GM18505 (cell line): ENCODE measurements around the gene KRTAP22-1.

Experiments used
- ATAC-seq: cut with Tn5 transposase; IDR thresholded peaks from one replicate; pipeline ENCODE4 v1.9.1; 2021; ENCODE audit not compliant: unreplicated experiment
- POLR2A ChIP-seq: IDR thresholded peaks from 4 replicates; pipeline ENCODE4 v1.6.1; 2011; ENCODE audit warnings: borderline replicate concordance; ENCODE audit not compliant: insufficient read depth, insufficient read length; ENCODE audit errors: extremely low read depth

Gene KRTAP22-1

GRCh38 chr21:30600787-30601186, at the start of gene KRTAP22-1:
Gene KRTAP22-1 (plus strand): TSS chr21:30601087.
- ATAC-seq: no peak
- TF ChIP-seq POLR2A: no peak

- TF ChIP-seq POLR2A: no peak
- no peak for ATAC-seq
Measured at GRCh38 chr21:30552782-30553181, 48.1 kb upstream of the KRTAP22-1 start.

- no peak for ATAC-seq
- no peak for TF ChIP-seq POLR2A
Measured at GRCh38 chr21:30555095-30555494, 45.8 kb upstream of the KRTAP22-1 start.

- no peak for ATAC-seq
- TF ChIP-seq POLR2A: no peak
Measured at GRCh38 chr21:30561264-30561895, 39.5 kb upstream of the KRTAP22-1 start, which contains the start of gene KRTAP19-7. Gene KRTAP19-7 (minus strand): TSS chr21:30561314. CDS start chr21:30561289, 25 bp downstream.

GRCh38 chr21:30561957-30562356, 38.9 kb upstream of the KRTAP22-1 start:
- TF ChIP-seq POLR2A: no peak
- ATAC-seq: no peak

GRCh38 chr21:30563072-30563471, 37.8 kb upstream of the KRTAP22-1 start:
- no peak for ATAC-seq
- no peak for TF ChIP-seq POLR2A

- ATAC-seq: no peak
- no peak for TF ChIP-seq POLR2A
Measured at GRCh38 chr21:30563630-30564029, 37.3 kb upstream of the KRTAP22-1 start.

- ATAC-seq: no peak
- TF ChIP-seq POLR2A: no peak
Measured at GRCh38 chr21:30567617-30568016, 33.3 kb upstream of the KRTAP22-1 start.

- TF ChIP-seq POLR2A: no peak
- ATAC-seq: no peak
Measured at GRCh38 chr21:30577766-30578165, 23.1 kb upstream of the KRTAP22-1 start.

- ATAC-seq: no peak
- TF ChIP-seq POLR2A: no peak
Measured at GRCh38 chr21:30579346-30579745, 21.5 kb upstream of the KRTAP22-1 start.

- no peak for TF ChIP-seq POLR2A
Measured at GRCh38 chr21:30580132-30580531, 20.8 kb upstream of the KRTAP22-1 start.

GRCh38 chr21:30582870-30583269, 18.0 kb upstream of the KRTAP22-1 start:
- no peak for TF ChIP-seq POLR2A
- ATAC-seq: no peak

More at GRCh38 chr21:30580132-30580531, 20.8 kb upstream of the KRTAP22-1 start:
- ATAC-seq: no peak

- TF ChIP-seq POLR2A: no peak
- ATAC-seq: no peak
Measured at GRCh38 chr21:30590297-30590696, 10.6 kb upstream of the KRTAP22-1 start, which contains the start of gene KRTAP22-2. Gene KRTAP22-2 (minus strand): TSS chr21:30590397.

- TF ChIP-seq POLR2A: no peak
- no peak for ATAC-seq
Measured at GRCh38 chr21:30592140-30592539, 8.7 kb upstream of the KRTAP22-1 start, which contains the start of gene KRTAP6-3. Gene KRTAP6-3 (plus strand): TSS chr21:30592440. CDS start chr21:30592446, 6 bp downstream.

GRCh38 chr21:30598802-30599201, 2.1 kb upstream of the KRTAP22-1 start, which contains the start of gene KRTAP6-2:
Gene KRTAP6-2 (minus strand): TSS chr21:30598902. CDS start chr21:30598874, 28 bp downstream.
- ATAC-seq: no peak
- TF ChIP-seq POLR2A: no peak

- TF ChIP-seq POLR2A: no peak
- ATAC-seq: no peak
Measured at GRCh38 chr21:30605968-30606367, 5.1 kb downstream of the KRTAP22-1 start.
